HuH-7 (cell line): ENCODE data around the gene SLC1A1.
A peak's percentile ranks its signal among the peaks of the same experiment; 100 is the strongest.
"Not testable (repeated sequence)": the region's sequence is repeated elsewhere in the genome, so short reads cannot be mapped to it uniquely, and the experiment has no call there.

Source experiments
- DNase-seq: peaks from one replicate; pipeline ENCODE4 v3.0.0; 2011; ENCODE audit warnings: low spot score

SLC1A1 gene

DNA sequence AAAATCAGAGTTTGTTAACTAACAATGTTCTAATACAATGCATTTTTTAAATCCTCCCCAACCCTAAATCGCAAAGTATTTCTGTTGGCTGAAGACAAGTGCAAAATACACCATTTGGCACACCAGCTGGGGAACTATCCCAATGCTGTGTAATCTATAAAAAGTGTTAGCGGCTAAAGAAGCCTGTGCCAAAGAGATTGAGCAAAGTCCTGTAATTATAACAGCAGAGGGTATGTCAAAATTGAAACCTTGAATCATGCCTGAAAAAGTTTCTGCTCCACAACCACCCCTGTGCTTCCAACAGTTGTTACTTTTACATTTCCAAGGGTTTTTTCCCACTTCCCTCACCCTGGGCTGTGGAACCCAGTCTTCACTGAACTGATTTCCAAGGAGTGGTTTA is 88.7 kb downstream of the SLC1A1 start:
- DNase-seq = no peak

DNA sequence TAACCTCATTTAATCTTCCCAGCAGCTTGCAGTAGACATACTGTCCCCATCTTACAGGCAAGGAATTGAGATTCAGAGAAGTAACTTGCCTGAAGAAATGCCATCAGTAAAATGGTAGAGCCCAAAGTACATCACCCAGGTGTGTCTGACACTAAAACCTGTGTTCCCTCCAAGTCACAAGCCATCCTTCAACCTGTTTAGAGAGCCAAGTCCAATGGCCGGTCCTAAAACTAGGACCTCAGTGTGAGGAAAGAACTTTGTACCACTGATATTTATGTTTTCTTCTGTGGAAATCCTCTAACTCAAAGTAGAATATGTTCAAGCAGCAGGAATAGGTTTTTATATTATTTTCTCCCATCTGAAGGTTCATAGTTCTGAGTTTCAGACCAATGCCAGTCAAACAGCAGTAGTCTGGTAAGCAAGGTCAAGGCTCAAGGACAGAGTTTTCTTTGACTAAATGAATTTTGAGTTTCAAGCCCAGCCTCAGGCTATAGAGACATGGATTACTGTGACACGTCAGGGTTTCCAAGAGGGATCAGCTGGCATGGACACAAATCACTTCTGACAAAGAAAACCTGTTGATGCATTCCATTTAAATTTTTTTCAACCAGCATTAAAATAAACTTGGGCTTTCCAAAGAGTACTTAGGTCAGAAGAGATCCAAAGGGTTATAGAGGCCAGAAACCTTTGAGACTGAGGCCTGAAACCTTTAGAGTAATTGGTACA is 90.9 kb downstream of the SLC1A1 start:
- no peak for DNase-seq

DNA sequence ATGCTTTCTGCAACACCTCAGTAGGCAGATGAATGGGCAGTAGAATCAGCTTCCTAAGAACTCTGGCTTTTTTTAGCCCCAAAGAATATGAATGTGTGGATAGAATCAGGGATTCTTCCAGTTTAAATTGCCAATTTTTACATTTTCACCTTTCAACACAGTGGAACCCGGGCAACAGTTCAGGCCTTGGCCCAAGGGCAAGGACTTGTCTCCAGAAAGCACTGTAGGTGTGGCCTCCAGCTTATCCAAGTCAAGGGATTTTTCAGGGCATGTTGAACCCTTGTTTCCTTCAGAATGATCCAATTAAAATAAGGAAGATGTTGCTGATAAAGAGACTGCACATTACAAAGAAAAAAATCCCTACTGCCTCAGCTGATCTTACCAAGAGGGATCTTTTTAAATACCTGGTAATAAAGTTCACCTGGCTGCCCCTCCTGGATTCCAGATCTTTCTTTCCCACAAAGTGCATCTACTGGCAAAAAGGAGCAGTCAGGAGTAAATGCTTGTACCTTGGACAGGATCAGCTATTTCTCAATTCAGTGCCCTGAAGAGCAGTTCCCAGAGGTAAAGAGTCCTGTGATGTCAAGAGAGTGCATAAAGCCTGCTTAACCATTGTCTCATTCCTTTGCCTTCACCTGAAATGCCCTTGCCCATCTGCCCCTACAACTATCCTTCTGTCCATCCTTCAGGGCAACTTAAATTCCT is 91.7 kb downstream of the SLC1A1 start:
- DNase-seq = no peak

GRCh38 chr9:4583001-4583400 is 92.7 kb downstream of the SLC1A1 start:
- no peak for DNase-seq

- DNase-seq = no peak
These were observed 94.4 kb downstream of the SLC1A1 start for GRCh38 chr9:4584636-4585035.

DNA sequence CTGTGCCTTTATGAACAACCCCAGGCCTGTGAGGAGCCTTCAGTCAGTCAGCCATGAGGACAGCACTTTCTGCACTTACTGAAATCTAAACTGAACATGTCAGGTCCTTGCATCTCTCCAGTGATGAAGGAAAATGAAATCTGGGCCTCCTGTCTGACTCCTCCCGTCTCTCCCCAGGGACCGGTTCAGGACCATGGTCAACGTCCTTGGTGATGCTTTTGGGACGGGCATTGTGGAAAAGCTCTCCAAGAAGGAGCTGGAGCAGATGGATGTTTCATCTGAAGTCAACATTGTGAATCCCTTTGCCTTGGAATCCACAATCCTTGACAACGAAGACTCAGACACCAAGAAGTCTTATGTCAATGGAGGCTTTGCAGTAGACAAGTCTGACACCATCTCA is 94.9 kb downstream of the SLC1A1 start:
- no peak for DNase-seq

GRCh38 chr9:4588721-4589120 is 98.5 kb downstream of the SLC1A1 start:
- DNase-seq = no peak

GRCh38 chr9:4590430-4591122 is 100.3 kb downstream of the SLC1A1 start:
- DNase-seq = no peak

GRCh38 chr9:4591123-4591500 is 100.8 kb downstream of the SLC1A1 start:
- no peak for DNase-seq

- no peak for DNase-seq
These were observed 102.0 kb downstream of the SLC1A1 start for GRCh38 chr9:4592295-4592694.

GRCh38 chr9:4592886-4593285 is 102.6 kb downstream of the SLC1A1 start:
- no peak for DNase-seq

- DNase-seq = no peak
These were observed 104.3 kb downstream of the SLC1A1 start for GRCh38 chr9:4594545-4594944.

GRCh38 chr9:4594994-4595393 is 104.7 kb downstream of the SLC1A1 start:
- no peak for DNase-seq

DNA sequence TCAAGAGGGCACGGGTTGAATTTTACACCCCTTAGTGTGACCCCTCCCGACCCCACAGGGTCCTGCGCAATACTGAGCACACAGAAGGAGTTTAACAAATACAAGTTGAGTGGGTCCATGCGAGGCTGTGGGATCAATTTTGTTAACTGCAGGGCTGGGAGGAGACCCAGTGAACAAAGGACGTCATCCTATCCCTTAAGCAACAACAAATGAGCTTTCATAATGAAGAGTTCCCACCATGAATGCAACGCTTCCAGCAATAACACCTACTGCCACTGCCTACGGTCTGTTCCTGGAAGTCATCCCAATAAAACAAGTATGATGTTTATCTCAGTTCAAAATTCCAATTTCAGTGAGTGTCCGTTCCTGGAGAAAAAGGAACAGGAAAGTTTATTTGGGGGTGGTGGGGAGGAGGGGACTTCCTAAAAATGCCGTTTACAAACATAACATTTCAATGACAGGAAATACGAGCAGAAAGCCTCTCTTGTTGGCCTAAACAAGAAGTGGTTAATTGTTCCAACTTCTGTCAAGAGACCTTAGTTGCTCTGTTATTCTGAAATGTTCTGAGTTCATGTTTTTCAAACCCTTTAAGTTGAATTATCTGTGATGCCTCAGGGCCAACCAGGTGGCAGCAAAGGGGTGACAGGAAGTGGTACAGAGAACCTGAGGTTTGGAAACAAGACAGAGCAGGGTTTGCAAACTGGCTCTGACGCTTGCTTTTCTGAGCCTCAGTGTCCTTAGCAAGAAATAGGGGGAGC is 106.1 kb downstream of the SLC1A1 start:
- no peak for DNase-seq

DNA sequence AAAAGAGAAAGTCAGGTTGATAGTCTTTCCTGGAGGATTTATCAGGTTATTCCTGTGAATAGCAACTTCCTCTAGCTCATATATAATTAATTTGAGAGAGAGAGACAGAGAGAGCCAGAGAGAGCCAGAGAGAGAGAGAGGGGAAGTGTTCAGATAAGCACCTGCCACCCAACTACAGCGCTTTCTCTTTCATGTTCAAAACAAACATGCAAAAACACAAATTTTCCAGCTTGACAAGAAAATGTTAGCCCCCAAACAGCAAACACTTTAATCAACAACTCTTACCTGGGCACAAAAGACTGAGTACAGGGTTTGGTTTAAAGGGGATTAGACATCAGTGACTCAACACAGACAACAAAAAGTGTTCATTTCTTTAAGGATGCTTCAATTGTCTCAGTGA is 110.1 kb downstream of the SLC1A1 start:
- no peak for DNase-seq

GRCh38 chr9:4603830-4604229 is 113.6 kb downstream of the SLC1A1 start:
- no peak for DNase-seq

DNA sequence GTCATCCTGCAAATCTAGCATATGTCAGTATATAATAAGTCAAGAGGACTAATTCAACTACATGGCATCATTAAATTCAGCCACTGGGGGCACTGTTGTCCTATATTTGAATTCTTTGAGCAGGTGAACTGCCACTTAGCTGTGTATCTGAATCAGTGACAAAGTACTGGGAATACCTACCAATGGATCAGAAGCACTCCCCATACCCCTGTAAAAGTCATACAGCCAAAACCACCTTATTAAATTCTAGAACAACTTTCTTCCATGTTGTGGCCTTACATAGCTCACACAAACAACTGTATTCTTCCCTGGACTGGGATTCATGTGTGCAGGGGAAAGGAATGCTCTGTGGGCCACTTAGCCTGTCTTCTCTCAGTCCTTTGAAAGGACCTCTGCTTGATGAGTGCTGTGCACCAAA is 114.4 kb downstream of the SLC1A1 start:
- peak; percentile 39 for DNase-seq

- not testable (repeated sequence) for DNase-seq
These were observed 115.8 kb downstream of the SLC1A1 start for GRCh38 chr9:4606033-4606432.

- DNase-seq = no peak
These were observed 124.4 kb downstream of the SLC1A1 start for GRCh38 chr9:4614627-4615026.

DNA sequence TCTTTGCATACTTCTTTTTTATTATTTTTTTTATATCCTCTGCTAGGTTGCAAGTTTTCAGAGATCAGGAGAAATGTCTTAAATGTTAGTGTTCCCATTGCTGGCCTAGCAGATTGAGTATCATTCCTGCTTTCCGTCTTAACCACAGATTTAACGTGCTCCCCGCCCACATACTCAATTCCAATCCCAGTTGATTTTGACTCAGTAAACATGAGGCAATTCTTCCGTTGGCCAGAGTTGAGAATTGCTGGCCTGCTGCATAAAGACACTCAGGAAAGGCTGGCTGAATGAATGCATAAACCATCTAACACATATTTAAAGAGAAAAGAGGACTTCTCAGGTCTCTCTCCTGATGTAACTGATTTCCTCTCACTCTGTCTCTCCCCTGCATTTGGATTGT is 125.0 kb downstream of the SLC1A1 start:
- DNase-seq = no peak

DNA sequence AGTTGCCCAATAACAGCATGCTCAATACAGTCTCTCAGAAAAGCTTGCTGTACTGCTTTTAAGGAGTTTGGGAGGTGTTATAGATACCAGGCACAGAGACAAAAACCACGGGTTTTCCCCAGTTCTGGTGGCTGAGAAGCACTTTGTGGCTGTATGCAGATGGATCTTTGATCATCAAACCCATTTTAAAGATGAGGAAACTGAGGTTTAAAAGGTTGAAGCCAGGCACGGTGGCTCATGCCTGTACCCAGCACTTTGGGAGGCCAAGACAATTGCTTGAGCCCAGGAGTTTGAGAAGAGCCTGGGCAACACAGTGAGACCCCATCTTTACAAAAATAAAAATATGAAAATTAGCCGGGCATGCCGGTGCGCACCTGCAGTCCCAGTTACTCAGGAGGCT is 125.5 kb downstream of the SLC1A1 start:
- no peak for DNase-seq

DNA sequence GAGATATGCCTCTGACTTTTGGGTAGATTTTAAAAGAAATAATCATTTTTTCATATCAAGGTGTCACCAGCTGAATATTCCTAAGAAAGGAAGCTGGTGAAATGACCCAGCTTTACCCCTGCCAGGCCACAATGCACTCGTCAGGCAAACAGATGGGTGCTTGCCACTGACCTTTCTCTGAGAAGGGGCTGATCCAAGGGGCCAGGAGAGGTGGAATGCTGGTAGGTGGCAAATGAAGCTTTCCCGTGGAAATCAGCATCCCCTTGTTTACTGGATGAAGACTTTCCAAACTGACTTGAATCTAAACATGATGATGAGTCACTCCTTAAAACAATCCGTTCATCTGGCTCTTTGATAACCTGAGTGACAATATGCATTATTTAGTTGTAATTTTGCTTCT is 127.5 kb downstream of the SLC1A1 start:
- no peak for DNase-seq

GRCh38 chr9:4618700-4619099 is 128.4 kb downstream of the SLC1A1 start:
- DNase-seq = no peak
